ENCODE measurements around the gene NEMP1. TPM values are rescaled to one million over a fixed set of nuclear protein-coding genes. Genes with fewer than 3 reads are reported as not detected.
"Not testable (repeated sequence)": the region's sequence is repeated elsewhere in the genome, so short reads cannot be mapped to it uniquely, and the experiment has no call there.

Gene NEMP1
- total RNA-seq, 2 experiments from 2014 or later: 59.7 to 63.0 TPM

GRCh38 chr12:57087010-57087690 is 8.6 kb upstream of the NEMP1 start:
- ChIA-PET POLR2A (interaction anchor here (0.5 to 3.8 kb wide), 6 partner anchors 8 to 143 kb away, joined by 3 to 20 read pairs (median 6); partner anchors contain the start of genes NEMP1, SHMT2 and STAT6), CTCF (interaction anchor here (0.6 to 2.6 kb wide), 7 partner anchors 8 to 24 kb away, joined by 3 to 25 read pairs (median 4); partner anchors contain the start of genes NEMP1 and STAT6)

GRCh38 chr12:57086493-57087009 is 8.0 kb upstream of the NEMP1 start:
- ChIA-PET POLR2A (interaction anchor here (0.5 to 1.0 kb wide), 3 partner anchors 15 to 26 kb away, joined by 3 to 7 read pairs (median 4); partner anchors contain the start of gene STAT6), CTCF (interaction anchor here (0.6 to 1.0 kb wide), 2 partner anchors 10 to 14 kb away, joined by 3 to 4 read pairs; no protein-coding TSS in a partner anchor)

GRCh38 chr12:57085999-57086492 is 7.5 kb upstream of the NEMP1 start:
- ChIA-PET CTCF (no interaction called here), POLR2A (interaction anchor here (1.0 kb wide), 2 partner anchors 25 to 26 kb away, joined by 4 to 7 read pairs; partner anchors contain the start of gene STAT6)

GRCh38 chr12:57080855-57081254 is 2.3 kb upstream of the NEMP1 start:
- POLR2A ChIA-PET: interaction anchor here (0.6 kb wide), 1 partner anchor 8 kb away, joined by 3 read pairs; no protein-coding TSS in a partner anchor
- CTCF ChIA-PET: interaction anchor here (1.5 to 4.0 kb wide), 3 partner anchors 9 to 44 kb away, joined by 3 to 17 read pairs (median 4); no protein-coding TSS in a partner anchor

- ChIA-PET CTCF (interaction anchor here (0.7 to 4.0 kb wide), 9 partner anchors 9 to 147 kb away, joined by 3 to 17 read pairs (median 5); partner anchors contain the start of gene NAB2), POLR2A (interaction anchor here (1.0 to 2.5 kb wide), 6 partner anchors 9 to 354 kb away, joined by 4 to 27 read pairs (median 6); partner anchors contain the start of genes NAB2, NACA and STAT6)
These were observed 1.2 kb upstream of the NEMP1 start for GRCh38 chr12:57079821-57080220.

- POLR2A ChIA-PET: interaction anchor here (0.7 kb wide), 1 partner anchor 106 kb away, joined by 4 read pairs; no protein-coding TSS in a partner anchor
- CTCF ChIA-PET: interaction anchor here (0.8 to 1.8 kb wide), 5 partner anchors 20 to 67 kb away, joined by 4 to 11 read pairs (median 4); partner anchors contain the start of gene STAT6
These were observed 4.8 kb downstream of the NEMP1 start for GRCh38 chr12:57073566-57074450.

GRCh38 chr12:57072661-57073060 is 5.9 kb downstream of the NEMP1 start:
- ChIA-PET CTCF (interaction anchor here (0.7 to 4.6 kb wide), 4 partner anchors 14 to 315 kb away, joined by 3 to 44 read pairs (median 5); partner anchors contain the start of gene STAT6), POLR2A (interaction anchor here (0.7 kb wide), 1 partner anchor 9 kb away, joined by 3 read pairs; no protein-coding TSS in a partner anchor)

GRCh38 chr12:57069523-57069922 is 9.1 kb downstream of the NEMP1 start:
- ChIA-PET CTCF (interaction anchor here (0.6 to 6.9 kb wide), 19 partner anchors 9 to 398 kb away, joined by 3 to 83 read pairs (median 4); partner anchors contain the start of genes LRP1, NEMP1 and STAT6), POLR2A (interaction anchor here (1.3 to 1.8 kb wide), 2 partner anchors 9 to 42 kb away, joined by 5 to 18 read pairs; partner anchors contain the start of gene STAT6)

- CTCF ChIA-PET: interaction anchor here (1.0 to 6.9 kb wide), 7 partner anchors 12 to 58 kb away, joined by 3 to 83 read pairs (median 3); partner anchors contain the start of genes NEMP1 and STAT6
- POLR2A ChIA-PET: interaction anchor here (2.5 kb wide), 1 partner anchor 45 kb away, joined by 15 read pairs; the partner anchor contains the start of gene STAT6
These were observed 12.3 kb downstream of the NEMP1 start for GRCh38 chr12:57066245-57066644.

- ChIA-PET CTCF (interaction anchor here (1.3 to 2.8 kb wide), 2 partner anchors 14 to 60 kb away, joined by 4 to 9 read pairs; partner anchors contain the start of gene NEMP1), POLR2A (interaction anchor here (1.0 to 2.5 kb wide), 2 partner anchors 26 to 47 kb away, joined by 3 to 15 read pairs; partner anchors contain the start of gene STAT6)
These were observed 14.5 kb downstream of the NEMP1 start for GRCh38 chr12:57063991-57064685.

- ChIA-PET POLR2A (no interaction called here), CTCF (interaction anchor here (1.2 to 2.9 kb wide), 3 partner anchors 10 to 54 kb away, joined by 6 to 14 read pairs (median 6); partner anchors contain the start of gene STAT6)
These were observed 20.1 kb downstream of the NEMP1 start for GRCh38 chr12:57058454-57058853.

- ChIA-PET POLR2A (no interaction called here), CTCF (no interaction called here)
These were observed 21.4 kb downstream of the NEMP1 start for GRCh38 chr12:57057067-57057751.

- ChIA-PET POLR2A (no interaction called here), CTCF (no interaction called here)
These were observed 22.8 kb downstream of the NEMP1 start for GRCh38 chr12:57055824-57056223.

- CTCF ChIA-PET, POLR2A ChIA-PET: not testable (repeated sequence)
These were observed 24.7 kb downstream of the NEMP1 start for GRCh38 chr12:57053901-57054300.

GRCh38 chr12:57053146-57053545 is 25.4 kb downstream of the NEMP1 start:
- POLR2A ChIA-PET, CTCF ChIA-PET: not testable (repeated sequence)

GRCh38 chr12:57051011-57051410 is 27.6 kb downstream of the NEMP1 start:
- POLR2A ChIA-PET: no interaction called here

GRCh38 chr12:57049890-57050289 is 28.7 kb downstream of the NEMP1 start, which contains the start of gene MYO1A:
TSS of gene MYO1A (minus strand) at chr12:57050129. CDS start at chr12:57048323, 1,806 bp downstream.
- POLR2A ChIA-PET: interaction anchor here (0.6 kb wide), 1 partner anchor 179 kb away, joined by 6 read pairs; no protein-coding TSS in a partner anchor
- CTCF ChIA-PET: interaction anchor here (1.2 kb wide), 1 partner anchor 13 kb away, joined by 4 read pairs; no protein-coding TSS in a partner anchor

More at GRCh38 chr12:57051011-57051410, 27.6 kb downstream of the NEMP1 start:
- CTCF ChIA-PET: interaction anchor here (1.0 to 1.8 kb wide), 3 partner anchors 11 to 73 kb away, joined by 3 to 5 read pairs (median 5); no protein-coding TSS in a partner anchor

Data from activated CD8-positive, alpha-beta memory T cell treated with anti-CD3 and anti-CD28 coated beads for 36 hours (primary cell).